HEK293 (cell line): ENCODE results near the gene FAM83E.

Experiments used
- CTCF ChIA-PET: fragments of 350-600 bp; formaldehyde crosslinking; extraction: SDS; loops from one replicate; lab custom pipeline; 2021; ENCODE audit warnings: antibody characterized with exemption; lab: Yijun Ruan, JAX
- POLR2A ChIA-PET: fragments of 300-600 bp; formaldehyde crosslinking; extraction: SDS; loops from one replicate; lab custom pipeline; 2020; ENCODE audit warnings: antibody characterized with exemption, inconsistent platforms; lab: Yijun Ruan, JAX
- H3K27ac ChIP-seq: fragments of 200-500 bp; sonication (Bioruptor generic); 2 replicates; pipeline ENCODE4 v1.5.1; 2014; ENCODE audit warnings: low read depth, low read length, control low read depth, inconsistent platforms; ENCODE audit errors: extremely low read depth
- H3K36me3 ChIP-seq, 2 experiments: fragments of 200-500 bp in 1 of 2; sonication (Bioruptor generic) in 1 of 2; 1 replicate in 1 of 2; 2 replicates in 1 of 2; pipeline ENCODE4 v1.5.1; 2014 to 2017; ENCODE audit warnings: inconsistent platforms in 2 of 2, low read length in 2 of 2; ENCODE audit not compliant: control insufficient read depth in 2 of 2, insufficient read depth in 1 of 2
- H3K4me1 ChIP-seq: fragments of 200-500 bp; sonication (Bioruptor generic); 2 replicates; pipeline ENCODE4 v1.5.1; 2014; ENCODE audit warnings: mild to moderate bottlenecking, low read length, inconsistent platforms; ENCODE audit not compliant: control insufficient read depth, insufficient read depth
- H3K4me3 ChIP-seq: 2 replicates; pipeline ENCODE4 v1.5.1; 2011; ENCODE audit warnings: low read depth, mild to moderate bottlenecking, control low read depth, low read length, moderate library complexity
- H3K9me3 ChIP-seq: fragments of 200-500 bp; sonication (Bioruptor generic); 2 replicates; pipeline ENCODE4 v1.5.1; 2014; ENCODE audit warnings: low read depth, low read length, inconsistent platforms; ENCODE audit not compliant: control insufficient read depth, insufficient read depth
- KLF1 ChIP-seq: fragments of 450-650 bp; formaldehyde crosslinking; IDR thresholded peaks from 2 replicates; pipeline ENCODE4 v1.5.1; 2016; ENCODE audit warnings: missing biosample characterization, missing genetic modification characterization
- KLF17 ChIP-seq: fragments of 450-650 bp; formaldehyde crosslinking; IDR thresholded peaks from 2 replicates; pipeline ENCODE4 v1.5.1; 2016; ENCODE audit warnings: missing biosample characterization, missing genetic modification characterization
- KLF9 ChIP-seq: fragments of 450-650 bp; formaldehyde crosslinking; IDR thresholded peaks from 2 replicates; pipeline ENCODE4 v1.5.1; 2016; ENCODE audit warnings: missing biosample characterization, missing genetic modification characterization, low read depth
- OVOL3 ChIP-seq: fragments of 450-650 bp; formaldehyde crosslinking; IDR thresholded peaks from 2 replicates; pipeline ENCODE4 v1.5.1; 2016; ENCODE audit warnings: missing biosample characterization, missing genetic modification characterization
- REST ChIP-seq: fragments of 450-650 bp; formaldehyde crosslinking; IDR thresholded peaks from 2 replicates; pipeline ENCODE4 v1.5.1; 2016; ENCODE audit warnings: missing biosample characterization, missing genetic modification characterization
- SP7 ChIP-seq: fragments of 450-650 bp; formaldehyde crosslinking; IDR thresholded peaks from 2 replicates; pipeline ENCODE4 v1.5.1; 2016; ENCODE audit warnings: missing biosample characterization, missing genetic modification characterization
- ZNF121 ChIP-seq: fragments of 450-650 bp; formaldehyde crosslinking; IDR thresholded peaks from 2 replicates; pipeline ENCODE4 v1.5.1; 2016; ENCODE audit warnings: missing biosample characterization, missing genetic modification characterization
- ZNF132 ChIP-seq: fragments of 450-650 bp; formaldehyde crosslinking; IDR thresholded peaks from 2 replicates; pipeline ENCODE4 v1.5.1; 2017; ENCODE audit warnings: missing biosample characterization, missing genetic modification characterization, borderline replicate concordance
- ZNF18 ChIP-seq: fragments of 450-650 bp; formaldehyde crosslinking; IDR thresholded peaks from 2 replicates; pipeline ENCODE4 v1.5.1; 2016; ENCODE audit warnings: missing biosample characterization, missing genetic modification characterization
- ZNF211 ChIP-seq: fragments of 450-650 bp; formaldehyde crosslinking; IDR thresholded peaks from 2 replicates; pipeline ENCODE4 v1.5.1; 2016; ENCODE audit warnings: low read depth, missing biosample characterization, missing genetic modification characterization
- ZNF24 ChIP-seq: fragments of 450-650 bp; formaldehyde crosslinking; IDR thresholded peaks from 2 replicates; pipeline ENCODE4 v1.5.1; 2016; ENCODE audit warnings: missing biosample characterization, missing genetic modification characterization
- ZNF26 ChIP-seq: fragments of 450-650 bp; formaldehyde crosslinking; IDR thresholded peaks from 2 replicates; pipeline ENCODE4 v1.5.1; 2016; ENCODE audit warnings: missing biosample characterization, missing genetic modification characterization
- ZNF488 ChIP-seq: fragments of 450-650 bp; formaldehyde crosslinking; IDR thresholded peaks from 2 replicates; pipeline ENCODE4 v1.5.1; 2016; ENCODE audit warnings: missing biosample characterization, missing genetic modification characterization
- ZNF501 ChIP-seq: fragments of 450-650 bp; formaldehyde crosslinking; IDR thresholded peaks from 2 replicates; pipeline ENCODE4 v1.5.1; 2016; ENCODE audit warnings: missing biosample characterization, missing genetic modification characterization
- ZNF518A ChIP-seq: fragments of 450-650 bp; formaldehyde crosslinking; conservative IDR thresholded peaks from 2 replicates; pipeline ENCODE4 v1.5.1; 2016; ENCODE audit warnings: low read depth, missing biosample characterization, missing genetic modification characterization
- ZNF529 ChIP-seq: fragments of 450-650 bp; formaldehyde crosslinking; IDR thresholded peaks from 2 replicates; pipeline ENCODE4 v1.5.1; 2017; ENCODE audit warnings: missing genetic modification characterization, missing biosample characterization; ENCODE audit not compliant: insufficient replicate concordance
- ZNF623 ChIP-seq: fragments of 450-650 bp; formaldehyde crosslinking; IDR thresholded peaks from 2 replicates; pipeline ENCODE4 v1.5.1; 2016; ENCODE audit warnings: missing biosample characterization, missing genetic modification characterization
- ZNF626 ChIP-seq: fragments of 450-650 bp; sonication (Bioruptor Pico); formaldehyde crosslinking; IDR thresholded peaks from 2 replicates; pipeline ENCODE4 v1.5.1; 2018; ENCODE audit warnings: missing biosample characterization, missing genetic modification characterization, inconsistent platforms
- ZXDB ChIP-seq: fragments of 450-650 bp; formaldehyde crosslinking; IDR thresholded peaks from 2 replicates; pipeline ENCODE4 v1.5.1; 2016; ENCODE audit warnings: missing biosample characterization, missing genetic modification characterization
- TF ChIP-seq, protein P1 (sequence below): fragments of 450-650 bp; formaldehyde crosslinking; IDR thresholded peaks from 2 replicates; pipeline ENCODE4 v1.5.1; 2017; ENCODE audit warnings: missing biosample characterization, missing genetic modification characterization

FAM83E gene

GRCh38 chr19:48569814-48570213 lies 45.1 kb downstream of the FAM83E start (continued):
- TF ChIP-seq, protein P1, sequence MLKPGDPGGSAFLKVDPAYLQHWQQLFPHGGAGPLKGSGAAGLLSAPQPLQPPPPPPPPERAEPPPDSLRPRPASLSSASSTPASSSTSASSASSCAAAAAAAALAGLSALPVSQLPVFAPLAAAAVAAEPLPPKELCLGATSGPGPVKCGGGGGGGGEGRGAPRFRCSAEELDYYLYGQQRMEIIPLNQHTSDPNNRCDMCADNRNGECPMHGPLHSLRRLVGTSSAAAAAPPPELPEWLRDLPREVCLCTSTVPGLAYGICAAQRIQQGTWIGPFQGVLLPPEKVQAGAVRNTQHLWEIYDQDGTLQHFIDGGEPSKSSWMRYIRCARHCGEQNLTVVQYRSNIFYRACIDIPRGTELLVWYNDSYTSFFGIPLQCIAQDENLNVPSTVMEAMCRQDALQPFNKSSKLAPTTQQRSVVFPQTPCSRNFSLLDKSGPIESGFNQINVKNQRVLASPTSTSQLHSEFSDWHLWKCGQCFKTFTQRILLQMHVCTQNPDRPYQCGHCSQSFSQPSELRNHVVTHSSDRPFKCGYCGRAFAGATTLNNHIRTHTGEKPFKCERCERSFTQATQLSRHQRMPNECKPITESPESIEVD (tag by site-specific recombination) = no peak
- TF ChIP-seq, all 188 proteins: peak for 14

GRCh38 chr19:48568345-48568886 lies 46.5 kb downstream of the FAM83E start:
- H3K36me3 ChIP-seq = no peaks in the 10 kb centered on the region
- POLR2A ChIA-PET = interaction anchor here (0.6 to 1.6 kb wide), 8 partner anchors 8 to 313 kb away, joined by 3 to 9 read pairs (median 4); partner anchors contain the start of genes CARD8, RPL18 and SPHK2
- H3K4me1 ChIP-seq = peaks cover 11% of the 10 kb centered on the region
- H3K4me3 ChIP-seq = 0 out of 2 replicates have a peak overlapping the region, but pooled peaks have one; percentile 2
- no peaks in the 10 kb centered on the region for H3K9me3 ChIP-seq
- CTCF ChIA-PET = interaction anchor here (0.6 to 1.8 kb wide), 4 partner anchors 16 to 63 kb away, joined by 3 to 9 read pairs (median 6); no protein-coding TSS in a partner anchor
- H3K27ac ChIP-seq = peak overlapping the region; percentile 58; the same call in 1 of the 2 replicates
- TF ChIP-seq ZNF626 (no peak), ZNF529 (no peak), ZNF121 (tag by site-specific recombination) (no peak), ZNF132 (tag by site-specific recombination) (no peak), OVOL3 (tag by site-specific recombination) (no peak), KLF9 (tag by site-specific recombination) (no peak), KLF1 (tag by site-specific recombination) (no peak), ZNF26 (tag by site-specific recombination) (no peak), ZNF24 (tag by site-specific recombination) (no peak), ZNF518A (tag by site-specific recombination) (no peak), REST (no peak), ZNF211 (tag by site-specific recombination) (no peak), ZNF488 (tag by site-specific recombination) (no peak), ZNF501 (no peak; the same call in 1 of the 2 replicates), ZXDB (tag by site-specific recombination) (no peak), SP7 (tag by site-specific recombination) (no peak; the same call in none of the 2 replicates), ZNF18 (tag by site-specific recombination) (no peak), KLF17 (tag by site-specific recombination) (no peak), ZNF623 (tag by site-specific recombination) (no peak)
